ENCODE measurements around the gene RIMKLB.
A peak's percentile ranks its signal among the peaks of the same experiment; 100 is the strongest.
"Not testable (repeated sequence)": the region's sequence is repeated elsewhere in the genome, so short reads cannot be mapped to it uniquely, and the experiment has no call there.

RIMKLB gene

GRCh38 chr12:8779862-8780261, 82.1 kb downstream of the RIMKLB start:
- DNase-seq, result no peak

- no peak for DNase-seq
These were observed 82.6 kb downstream of the RIMKLB start for GRCh38 chr12:8780389-8780788.

- DNase-seq, result no peak
These were observed 83.8 kb downstream of the RIMKLB start for GRCh38 chr12:8781381-8782127.

GRCh38 chr12:8784290-8784888, 86.6 kb downstream of the RIMKLB start:
- DNase-seq, result no peak

GRCh38 chr12:8785499-8785898, 87.7 kb downstream of the RIMKLB start:
- DNase-seq, result no peak

GRCh38 chr12:8787206-8787605, 89.4 kb downstream of the RIMKLB start:
- DNase-seq, result not testable (repeated sequence)

- not testable (repeated sequence) for DNase-seq
These were observed 90.9 kb downstream of the RIMKLB start for GRCh38 chr12:8788706-8789105.

GRCh38 chr12:8789341-8790013, 91.7 kb downstream of the RIMKLB start:
- DNase-seq, result not testable (repeated sequence)

- not testable (repeated sequence) for DNase-seq
These were observed 95.4 kb downstream of the RIMKLB start for GRCh38 chr12:8793226-8793625.

- DNase-seq, result not testable (repeated sequence)
These were observed 96.8 kb downstream of the RIMKLB start for GRCh38 chr12:8794611-8795010.

- no peak for DNase-seq
These were observed 99.2 kb downstream of the RIMKLB start for GRCh38 chr12:8796831-8797626.

GRCh38 chr12:8801213-8801612, 103.4 kb downstream of the RIMKLB start:
- not testable (repeated sequence) for DNase-seq

GRCh38 chr12:8804833-8805232, 107.0 kb downstream of the RIMKLB start:
- DNase-seq, result not testable (repeated sequence)

- not testable (repeated sequence) for DNase-seq
These were observed 107.7 kb downstream of the RIMKLB start for GRCh38 chr12:8805487-8805886.

GRCh38 chr12:8807084-8807483, 109.3 kb downstream of the RIMKLB start:
- DNase-seq, result peak; percentile 42

- not testable (repeated sequence) for DNase-seq
These were observed 112.3 kb downstream of the RIMKLB start for GRCh38 chr12:8810112-8810511.

- DNase-seq, result no peak
These were observed 116.0 kb downstream of the RIMKLB start for GRCh38 chr12:8813572-8814357.

- DNase-seq, result no peak
These were observed 118.8 kb downstream of the RIMKLB start for GRCh38 chr12:8816448-8817050.

- no peak for DNase-seq
These were observed 120.1 kb downstream of the RIMKLB start for GRCh38 chr12:8817856-8818255.

GRCh38 chr12:8818526-8818925, 120.7 kb downstream of the RIMKLB start:
- DNase-seq, result no peak

- DNase-seq, result no peak
These were observed 121.8 kb downstream of the RIMKLB start for GRCh38 chr12:8819666-8819980.
